GM23338 (cell line): ENCODE data around the gene GSTK1. TPM values are rescaled to one million over a fixed set of nuclear protein-coding genes. Genes with fewer than 3 reads are reported as not detected.

Experiments
- ATAC-seq: fragments of 200-7000 bp; cut with Tn5 transposase; 3 replicates; pipeline ENCODE4 v1.9.1; 2020
- DNase-seq: peaks from one replicate; pipeline ENCODE4 v3.0.0-alpha.2; 2015; ENCODE audit warnings: low spot score
- H2AFZ ChIP-seq: fragments of 200-600 bp; sonication (generic); 2 replicates; pipeline ENCODE4 v1.8.0; 2016; ENCODE audit warnings: antibody characterized with exemption, mild to moderate bottlenecking, moderate library complexity
- H3F3A ChIP-seq: fragments of 200-600 bp; sonication (generic); replicated peaks from 2 replicates; pipeline ENCODE4 v1.8.0; 2017; ENCODE audit warnings: antibody characterized with exemption, mixed run types, low read depth
- H3K27ac ChIP-seq: fragments of 200-600 bp; sonication (generic); 2 replicates; pipeline ENCODE4 v1.6.1; 2016; ENCODE audit warnings: low read depth
- H3K27me3 ChIP-seq: fragments of 200-600 bp; sonication (generic); 2 replicates; pipeline ENCODE4 v1.8.0; 2016; ENCODE audit warnings: mild to moderate bottlenecking, mixed run types, moderate library complexity; ENCODE audit not compliant: insufficient read depth
- H3K36me3 ChIP-seq: fragments of 200-600 bp; sonication (generic); 2 replicates; pipeline ENCODE4 v1.8.0; 2016; ENCODE audit warnings: mild to moderate bottlenecking; ENCODE audit not compliant: insufficient read depth
- H3K4me1 ChIP-seq: fragments of 200-600 bp; sonication (generic); 2 replicates; pipeline ENCODE4 v1.8.0; 2016; ENCODE audit warnings: mild to moderate bottlenecking, moderate library complexity; ENCODE audit not compliant: insufficient read depth
- H3K4me2 ChIP-seq: fragments of 200-600 bp; sonication (generic); 2 replicates; pipeline ENCODE4 v1.7.1; 2017; ENCODE audit warnings: mixed run types
- H3K4me3 ChIP-seq: fragments of 200-600 bp; sonication (generic); 2 replicates; pipeline ENCODE4 v1.6.1; 2016; ENCODE audit warnings: mixed run types
- H3K79me2 ChIP-seq: fragments of 200-600 bp; sonication (generic); replicated peaks from 2 replicates; pipeline ENCODE4 v1.8.0; 2017; ENCODE audit warnings: mild to moderate bottlenecking; ENCODE audit not compliant: insufficient read depth
- H3K9me2 ChIP-seq: fragments of 200-600 bp; sonication (generic); 2 replicates; pipeline ENCODE4 v1.8.0; 2017; ENCODE audit not compliant: insufficient read depth
- H4K20me1 ChIP-seq: fragments of 200-600 bp; sonication (generic); replicated peaks from 2 replicates; pipeline ENCODE4 v1.8.0; 2017; ENCODE audit warnings: mild to moderate bottlenecking; ENCODE audit not compliant: insufficient read depth
- H3K27ac Mint-ChIP-seq: 2 replicates; pipeline ENCODE4 v1.8.0; 2020; ENCODE audit warnings: inconsistent platforms, mild to moderate bottlenecking, moderate library complexity, mixed read lengths
- H3K27me3 Mint-ChIP-seq: 3 replicates; pipeline ENCODE4 v1.8.0; 2022; ENCODE audit warnings: low read depth, mild to moderate bottlenecking, moderate library complexity, mixed read lengths, inconsistent platforms; ENCODE audit not compliant: insufficient read depth, poor library complexity
- H3K36me3 Mint-ChIP-seq: 3 replicates; pipeline ENCODE4 v1.8.0; 2021; ENCODE audit warnings: low read depth, mild to moderate bottlenecking, inconsistent platforms, moderate library complexity, mixed read lengths
- H3K4me1 Mint-ChIP-seq: 3 replicates; pipeline ENCODE4 v1.8.0; 2020; ENCODE audit warnings: mild to moderate bottlenecking, inconsistent platforms, mixed read lengths
- H3K4me3 Mint-ChIP-seq: 3 replicates; pipeline ENCODE4 v1.8.0; 2021; ENCODE audit warnings: moderate library complexity, mild to moderate bottlenecking, inconsistent platforms, mixed read lengths
- H3K9me3 Mint-ChIP-seq: 3 replicates; pipeline ENCODE4 v1.8.0; 2020; ENCODE audit warnings: moderate library complexity, mild to moderate bottlenecking, inconsistent platforms, mixed read lengths
- CREB1 ChIP-seq: fragments of 250-450 bp; sonication (Bioruptor Pico); IDR thresholded peaks from 2 replicates; pipeline ENCODE4 v1.5.0; 2020; ENCODE audit warnings: low read depth, mild to moderate bottlenecking, moderate library complexity
- ETS1 ChIP-seq: IDR thresholded peaks from 2 replicates; pipeline ENCODE4 v1.6.1; 2016; ENCODE audit warnings: antibody characterized with exemption
- EZH2 ChIP-seq: fragments of 200-600 bp; sonication (generic); IDR thresholded peaks from one replicate; pipeline ENCODE4 v1.8.0; 2017; ENCODE audit warnings: antibody characterized with exemption, mild to moderate bottlenecking, low read depth; ENCODE audit not compliant: unreplicated experiment
- EZH2phosphoT487 ChIP-seq: fragments of 200-600 bp; sonication (generic); IDR thresholded peaks from one replicate; pipeline ENCODE4 v1.8.1; 2018; ENCODE audit warnings: antibody characterized with exemption; ENCODE audit not compliant: unreplicated experiment
- JUNB ChIP-seq: IDR thresholded peaks from one replicate; pipeline ENCODE4 v1.6.1; 2016; ENCODE audit warnings: antibody characterized with exemption; ENCODE audit not compliant: unreplicated experiment
- NANOG ChIP-seq: IDR thresholded peaks from 2 replicates; pipeline ENCODE4 v1.6.1; 2016; ENCODE audit warnings: antibody characterized with exemption, borderline replicate concordance
- POLR2AphosphoS5 ChIP-seq: IDR thresholded peaks from 2 replicates; pipeline ENCODE4 v1.6.1; 2016; ENCODE audit warnings: antibody characterized with exemption, low read depth
- REST ChIP-seq: IDR thresholded peaks from one replicate; pipeline ENCODE4 v1.6.1; 2018; ENCODE audit warnings: antibody characterized with exemption; ENCODE audit not compliant: unreplicated experiment
- ZNF331 ChIP-seq: fragments of 250-450 bp; sonication (Bioruptor Pico); IDR thresholded peaks from 2 replicates; pipeline ENCODE4 v1.5.0; 2020; ENCODE audit warnings: low read depth, mild to moderate bottlenecking, moderate library complexity
- ZNF462 ChIP-seq: fragments of 250-450 bp; sonication (Bioruptor Pico); IDR thresholded peaks from 2 replicates; pipeline ENCODE4 v1.5.0; 2020; ENCODE audit warnings: mild to moderate bottlenecking, moderate library complexity
- polyA plus RNA-seq: library from polyadenylated mRNA; unstranded; fragments of >200 nt; fragmentation: Nextera tagmentation; extraction: Ambion mirVana; gene quantifications from 2 replicates; pipeline ENCODE4 v1.2.1, GENCODE V29; 2016
- total RNA-seq: library from RNA; depleted of rRNA; stranded (reverse); fragments of >200 nt; shearing (Covaris generic); gene quantifications from 2 replicates; pipeline ENCODE4 v1.2.3, GENCODE V29; 2014
- TF ChIP-seq, protein P1 (sequence below), 2 experiments: fragments of 200-600 bp in 1 of 2; sonication (generic) in 1 of 2; conservative IDR thresholded peaks; 2 replicates each; pipeline versions ENCODE4 v1.5.1 to v1.6.1; 2016 to 2017; ENCODE audit warnings: antibody characterized with exemption in 2 of 2, low read depth in 2 of 2, mild to moderate bottlenecking in 2 of 2, moderate library complexity in 1 of 2

The GSTK1 gene
- total and polyA plus RNA-seq, 2 experiments from 2014 or later: 26.4 to 27.5 TPM

DNA sequence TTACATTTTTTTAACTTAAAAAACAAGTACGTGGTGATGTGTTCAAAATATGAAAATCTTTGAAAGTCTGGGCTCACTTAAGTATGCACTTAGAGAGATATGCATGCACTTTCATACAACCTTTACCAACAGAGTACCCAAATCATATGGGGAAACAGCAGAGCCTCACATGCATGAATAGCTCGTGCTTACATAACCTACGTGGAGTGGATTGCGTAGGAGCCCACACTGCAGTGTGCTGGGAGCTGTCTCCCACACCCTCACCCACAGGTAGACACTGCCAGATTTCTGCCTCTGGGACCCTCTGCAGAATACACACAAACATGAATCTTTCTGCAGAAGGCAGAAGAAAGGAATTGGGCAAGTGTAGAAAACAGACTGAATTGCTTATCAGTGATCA is 53.3 kb downstream of the GSTK1 start (continued):
- TF ChIP-seq ZNF462 (CRISPR knock-in tag) (no peak), JUNB (no peak), EZH2phosphoT487 (no peak), ETS1 (no peak)

DNA sequence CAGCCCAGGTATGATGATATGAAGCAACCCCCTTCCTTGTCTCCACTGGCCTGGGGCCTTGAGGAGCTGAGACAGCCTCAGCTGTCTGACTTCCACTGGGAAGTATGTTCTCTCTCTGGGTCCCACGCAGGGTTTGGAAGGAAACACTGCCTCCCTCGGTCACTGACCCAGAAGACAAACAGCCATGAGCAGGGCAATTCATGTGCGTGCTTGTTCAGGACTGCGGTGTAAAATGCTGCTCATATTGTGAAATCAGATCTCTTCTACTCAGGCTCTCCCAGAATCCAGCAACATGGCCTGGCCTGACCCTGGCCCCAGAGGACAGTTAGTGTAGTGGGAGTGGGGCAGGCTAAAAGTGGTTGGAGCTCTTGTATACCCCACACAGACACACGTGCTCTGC is 55.4 kb downstream of the GSTK1 start:
- Histone ChIP-seq H3K4me1 (peaks cover 2% of the 10 kb centered on the region; the same call in 1 of the 2 replicates), H3K36me3 (no peaks in the 10 kb centered on the region), H3K4me3 (no peak overlapping the region), H4K20me1 (no peaks in the 10 kb centered on the region), H3K27ac (no peak overlapping the region), H3K4me2 (no peak overlapping the region), H3F3A (no peaks in the 10 kb centered on the region), H3K27me3 (no peaks in the 10 kb centered on the region), H3K9me2 (no peaks in the 10 kb centered on the region), H3K79me2 (no peaks in the 10 kb centered on the region), H2AFZ (no peak overlapping the region; the same call in 1 of the 2 replicates)
- Mint-ChIP-seq H3K4me3 (no peak overlapping the region), H3K36me3 (no peaks in the 10 kb centered on the region; the same call in 2 of the 3 replicates), H3K4me1 (peaks cover 10% of the 10 kb centered on the region), H3K9me3 (no peaks in the 10 kb centered on the region; the same call in 2 of the 3 replicates), H3K27ac (no peak overlapping the region), H3K27me3 (peaks cover 15% of the 10 kb centered on the region)
- no peak for ATAC-seq
- no peak for DNase-seq
- TF ChIP-seq EZH2 (no peak), EZH2phosphoT487 (no peak), CREB1 (CRISPR knock-in tag) (no peak), ZNF331 (CRISPR knock-in tag) (no peak), JUNB (no peak), POLR2AphosphoS5 (no peak), NANOG (no peak), REST (no peak)
- TF ChIP-seq, protein P1, sequence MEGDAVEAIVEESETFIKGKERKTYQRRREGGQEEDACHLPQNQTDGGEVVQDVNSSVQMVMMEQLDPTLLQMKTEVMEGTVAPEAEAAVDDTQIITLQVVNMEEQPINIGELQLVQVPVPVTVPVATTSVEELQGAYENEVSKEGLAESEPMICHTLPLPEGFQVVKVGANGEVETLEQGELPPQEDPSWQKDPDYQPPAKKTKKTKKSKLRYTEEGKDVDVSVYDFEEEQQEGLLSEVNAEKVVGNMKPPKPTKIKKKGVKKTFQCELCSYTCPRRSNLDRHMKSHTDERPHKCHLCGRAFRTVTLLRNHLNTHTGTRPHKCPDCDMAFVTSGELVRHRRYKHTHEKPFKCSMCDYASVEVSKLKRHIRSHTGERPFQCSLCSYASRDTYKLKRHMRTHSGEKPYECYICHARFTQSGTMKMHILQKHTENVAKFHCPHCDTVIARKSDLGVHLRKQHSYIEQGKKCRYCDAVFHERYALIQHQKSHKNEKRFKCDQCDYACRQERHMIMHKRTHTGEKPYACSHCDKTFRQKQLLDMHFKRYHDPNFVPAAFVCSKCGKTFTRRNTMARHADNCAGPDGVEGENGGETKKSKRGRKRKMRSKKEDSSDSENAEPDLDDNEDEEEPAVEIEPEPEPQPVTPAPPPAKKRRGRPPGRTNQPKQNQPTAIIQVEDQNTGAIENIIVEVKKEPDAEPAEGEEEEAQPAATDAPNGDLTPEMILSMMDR (conservative IDR thresholded peaks at IDR 0.05; ENCODE audit: low read depth in 2 of 2): no peak
